GM12878 (cell line): ENCODE data around the gene PTPRD. TPM values are rescaled to one million over a fixed set of nuclear protein-coding genes. Genes with fewer than 3 reads are reported as not detected.

Source experiments
- ATAC-seq: fragments of 200-7000 bp; cut with Tn5 transposase; 3 replicates; pipeline ENCODE4 v1.9.1; 2020; ENCODE audit warnings: mild to moderate bottlenecking, moderate library complexity
- BruUV-seq: library from RNA; stranded (reverse); fragments of 400-500 nt; replicated peaks from 2 replicates; lab custom pipeline; 2021; lab: Mats Ljungman, UMichigan
- CTCF ChIA-PET: fragments of 300-600 bp; sonication (Branson Sonifier 250); formaldehyde crosslinking; extraction: SDS; loops from one replicate; lab custom pipeline; 2021; ENCODE audit warnings: inconsistent platforms; lab: Yijun Ruan, JAX
- POLR2A ChIA-PET: fragments of 350-600 bp; formaldehyde crosslinking; extraction: SDS; loops from one replicate; lab custom pipeline; 2021; ENCODE audit warnings: inconsistent platforms; lab: Charles Lee
- RAD21 ChIA-PET: fragments of 300-600 bp; sonication (Branson Sonifier 250); formaldehyde crosslinking; loops from one replicate; lab custom pipeline; 2023; ENCODE audit warnings: antibody characterized with exemption; ENCODE audit not compliant: unreplicated experiment; lab: Charles Lee
- SMC1A ChIA-PET: fragments of 300-600 bp; sonication (Branson Sonifier 250); formaldehyde crosslinking; loops from one replicate; lab custom pipeline; 2023; ENCODE audit not compliant: unreplicated experiment, uncharacterized antibody; lab: Charles Lee
- DNase-seq: peaks from one replicate; pipeline ENCODE4 v3.0.0-alpha.2; 2011; ENCODE audit warnings: low read depth, low spot score
- FAIRE-seq: peaks from 3 replicates; lab custom pipeline; 2011; peaks lifted over from hg19 to GRCh38; lab: Jason Lieb, UNC
- H2AFZ ChIP-seq: 2 replicates; pipeline ENCODE4 v1.6.0; 2011; ENCODE audit warnings: low read depth, low read length, control low read depth; ENCODE audit not compliant: control insufficient read depth
- H3K27ac ChIP-seq: 2 replicates; pipeline ENCODE4 v1.5.1; 2011; ENCODE audit warnings: control low read depth; ENCODE audit not compliant: control insufficient read depth, insufficient read depth
- H3K27me3 ChIP-seq, 2 experiments: replicated peaks in 1 of 2; 2 replicates each; pipeline versions ENCODE4 v1.6.0 to v1.6.1; 2011; ENCODE audit warnings: low read length in 1 of 2; ENCODE audit not compliant: control insufficient read depth in 2 of 2, insufficient read depth in 2 of 2
- H3K36me3 ChIP-seq, 2 experiments: 2 replicates each; pipeline ENCODE4 v1.5.1; 2011; ENCODE audit warnings: low read length in 1 of 2; ENCODE audit not compliant: control insufficient read depth in 2 of 2, insufficient read depth in 2 of 2
- H3K4me1 ChIP-seq: 2 replicates; pipeline ENCODE4 v1.6.1; 2011; ENCODE audit warnings: mild to moderate bottlenecking, low read length, moderate library complexity, mixed read lengths; ENCODE audit not compliant: control insufficient read depth, insufficient read depth
- H3K4me2 ChIP-seq: 2 replicates; pipeline ENCODE4 v1.6.0; 2011; ENCODE audit warnings: control low read depth; ENCODE audit not compliant: control insufficient read depth, insufficient read depth
- H3K4me3 ChIP-seq: fragments of 200-600 bp; sonication (generic); 2 replicates; pipeline ENCODE4 v1.5.1; 2016
- H3K79me2 ChIP-seq: 2 replicates; pipeline ENCODE4 v1.6.0; 2011; ENCODE audit warnings: low read length; ENCODE audit not compliant: control insufficient read depth, insufficient read depth
- H3K9ac ChIP-seq: 2 replicates; pipeline ENCODE4 v1.8.0; 2011; ENCODE audit warnings: low read length, control low read depth, mixed read lengths; ENCODE audit not compliant: control insufficient read depth, insufficient read depth
- H3K9me3 ChIP-seq: replicated peaks from 3 replicates; pipeline ENCODE4 v1.5.1; 2011; ENCODE audit warnings: mild to moderate bottlenecking, low read length; ENCODE audit not compliant: control insufficient read depth, insufficient read depth
- H4K20me1 ChIP-seq: 2 replicates; pipeline ENCODE4 v1.6.0; 2011; ENCODE audit not compliant: control insufficient read depth, insufficient read depth
- ASH2L ChIP-seq: fragments of 300-600, 200-600 bp; sonication (generic); IDR thresholded peaks from 2 replicates; pipeline ENCODE4 v1.6.1; 2017; ENCODE audit warnings: low read depth, mild to moderate bottlenecking, borderline replicate concordance
- KDM1A ChIP-seq: fragments of 200-600 bp; sonication (generic); IDR thresholded peaks from 2 replicates; pipeline ENCODE4 v1.6.1; 2016; ENCODE audit warnings: borderline replicate concordance
- TCF12 ChIP-seq: IDR thresholded peaks from 2 replicates; pipeline ENCODE4 v1.6.1; 2011; ENCODE audit warnings: low read depth, mild to moderate bottlenecking, low read length
- WGBS: methylation state at CpG from one replicate; pipeline ENCODE4 v1.1.6; 2016; ENCODE audit warnings: low lambda C conversion rate; ENCODE audit not compliant: insufficient replicate concordance, insufficient coverage; ENCODE audit errors: missing lambda C conversion rate; 5-methylcytosine and 5-hydroxymethylcytosine counted together
- in situ Hi-C: fragments of 300-500 bp; cut with MboI; formaldehyde crosslinking; loops from 9 replicates; pipeline ENCODE4 v1.14.3; 2018; ENCODE audit warnings: mixed read lengths
- intact Hi-C: fragments of 100-400 bp; cut with micrococcal nuclease; formaldehyde crosslinking; loops from one replicate; pipeline ENCODE4 v1.14.2; 2022; ENCODE audit not compliant: unreplicated experiment
- polyA plus RNA-seq, 11 experiments: library from polyadenylated mRNA; depleted of rRNA in 4 of 11; unstranded in 6 of 11; stranded (reverse) in 5 of 11; fragments of >200 nt; fragmentation: Nextera tagmentation in 4 of 11; fragmentation: Illumina TruSeq in 1 of 11; extraction: Ambion mirVana in 4 of 11; extraction: Trizol in 1 of 11; gene quantifications; 1 replicate in 1 of 11; 2 replicates in 10 of 11; pipeline versions ENCODE4 v1.2.1 to v1.2.3, GENCODE V29; 2011 to 2016; ENCODE audit warnings: inconsistent platforms in 2 of 11, missing spikeins in 2 of 11, low read depth in 1 of 11
- total RNA-seq, 4 experiments: library from RNA; depleted of rRNA in 3 of 4; stranded (reverse); fragments of >200 nt in 3 of 4; fragmentation: Illumina TruSeq in 1 of 4; extraction: Trizol in 1 of 4; gene quantifications; 2 replicates each; pipeline versions ENCODE4 v1.2.1 to v1.2.3, GENCODE V29; 2013 to 2021

Gene PTPRD
- total and polyA plus RNA-seq, 10 of the 15 experiments (the other 5 are each of a cell fraction or from before 2014, with no cell fraction given): under 0.01 to 0.05 (median 0.01) TPM; not detected in 7

GRCh38 chr9:9392755-9393154 lies 1220.0 kb downstream of the PTPRD start:
- ATAC-seq: no peak
- WGBS: 59% methylated on average over 3 of the region's 3 CpGs
- CTCF ChIA-PET: interaction anchor here (1.5 kb wide), 1 partner anchor 10 kb away, joined by 3 read pairs; no protein-coding TSS in a partner anchor
- DNase-seq: no peak
- in situ Hi-C loops: no loop called here
- Histone ChIP-seq H3K9ac (no peak overlapping the region), H3K27ac (no peak overlapping the region), H3K4me1 (no peaks in the 10 kb centered on the region), H3K4me3 (no peak overlapping the region), H3K79me2 (no peaks in the 10 kb centered on the region), H4K20me1 (no peaks in the 10 kb centered on the region), H3K27me3 (no peaks in the 10 kb centered on the region), H3K36me3 (no peaks in the 10 kb centered on the region), H3K4me2 (no peak overlapping the region), H2AFZ (no peak overlapping the region), H3K9me3 (no peaks in the 10 kb centered on the region)
- TF ChIP-seq ASH2L: no peak
- BruUV-seq: no TSS peak
- SMC1A ChIA-PET: no interaction called here
- RAD21 ChIA-PET: no interaction called here
- intact Hi-C loops: no loop called here
- no peak for FAIRE-seq
- POLR2A ChIA-PET: no interaction called here

DNA sequence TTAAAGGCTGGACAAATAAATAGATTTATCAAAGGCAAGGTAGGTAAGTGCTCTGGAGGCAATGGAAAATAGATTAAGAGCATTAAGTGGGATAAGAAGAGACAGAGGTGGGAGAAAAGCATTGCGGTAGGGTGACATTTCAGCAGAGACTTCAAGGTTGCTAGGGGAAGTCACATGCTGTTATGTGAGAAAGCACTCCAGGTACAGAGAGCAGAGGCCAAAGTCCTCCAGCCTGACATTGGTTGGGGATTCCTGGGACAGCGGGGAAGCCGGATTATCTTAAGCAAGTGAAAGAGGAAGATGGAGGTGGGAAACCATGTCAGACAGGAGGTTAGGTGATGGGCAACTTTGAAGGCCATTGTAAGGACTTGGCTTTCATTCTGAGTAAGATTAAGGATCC lies 1222.9 kb downstream of the PTPRD start:
- ChIA-PET CTCF (no interaction called here), POLR2A (no interaction called here), RAD21 (no interaction called here), SMC1A (no interaction called here)
- DNase-seq: no peak
- no peak for ATAC-seq
- H3K79me2 ChIP-seq: no peaks in the 10 kb centered on the region
- intact Hi-C loops (no loop called here), in situ Hi-C loops (no loop called here)
- H3K4me3 ChIP-seq: no peak overlapping the region
- no peak overlapping the region for H3K4me2 ChIP-seq
- FAIRE-seq: no peak
- WGBS: 42% methylated on average over 3 of the region's 3 CpGs
- no peaks in the 10 kb centered on the region for H3K27me3 ChIP-seq
- H4K20me1 ChIP-seq: no peaks in the 10 kb centered on the region
- H3K9ac ChIP-seq: no peak overlapping the region
- TF ChIP-seq KDM1A (no peak), TCF12 (no peak)
- no peak overlapping the region for H3K27ac ChIP-seq
- H3K9me3 ChIP-seq: no peaks in the 10 kb centered on the region
- H3K36me3 ChIP-seq: no peaks in the 10 kb centered on the region
- no peaks in the 10 kb centered on the region for H3K4me1 ChIP-seq
- H2AFZ ChIP-seq: no peak overlapping the region
- no TSS peak for BruUV-seq
